CD4-positive, alpha-beta T cell treated with Interleukin-17A for 4 hours (primary cell): ENCODE measurements around the gene DLGAP1.

Experiments used
- DNase-seq: peaks from one replicate; pipeline ENCODE4 v3.0.0-alpha.2; 2020; ENCODE audit warnings: mixed read lengths

Gene DLGAP1

GRCh38 chr18:3982541-3982940 lies 472.6 kb downstream of the DLGAP1 start:
- no peak for DNase-seq

DNA sequence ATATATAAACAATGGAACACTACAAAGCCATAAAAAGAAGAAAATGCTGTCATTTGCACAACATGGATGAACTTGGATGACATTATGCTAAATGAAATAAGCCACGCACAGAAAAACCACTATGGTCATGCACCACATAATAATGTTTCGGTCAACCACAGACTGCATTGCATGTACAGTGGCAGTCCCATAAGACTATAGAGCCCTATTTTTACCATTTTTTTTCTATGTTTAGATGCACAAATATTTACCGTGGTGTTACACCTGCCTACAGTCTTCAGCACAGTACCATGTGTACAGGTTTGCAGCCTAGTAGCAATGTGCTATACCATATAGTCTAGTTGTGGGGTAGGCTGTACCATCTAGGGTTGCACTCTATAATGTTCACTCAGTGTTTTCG lies 476.1 kb downstream of the DLGAP1 start:
- no peak for DNase-seq

GRCh38 chr18:3973191-3973850 lies 481.8 kb downstream of the DLGAP1 start:
- no peak for DNase-seq

- no peak for DNase-seq
Observed at GRCh38 chr18:3972291-3972930, 482.7 kb downstream of the DLGAP1 start.

GRCh38 chr18:3970929-3971328 lies 484.2 kb downstream of the DLGAP1 start:
- no peak for DNase-seq

GRCh38 chr18:3967359-3968180 lies 487.5 kb downstream of the DLGAP1 start:
- DNase-seq: no peak

DNA sequence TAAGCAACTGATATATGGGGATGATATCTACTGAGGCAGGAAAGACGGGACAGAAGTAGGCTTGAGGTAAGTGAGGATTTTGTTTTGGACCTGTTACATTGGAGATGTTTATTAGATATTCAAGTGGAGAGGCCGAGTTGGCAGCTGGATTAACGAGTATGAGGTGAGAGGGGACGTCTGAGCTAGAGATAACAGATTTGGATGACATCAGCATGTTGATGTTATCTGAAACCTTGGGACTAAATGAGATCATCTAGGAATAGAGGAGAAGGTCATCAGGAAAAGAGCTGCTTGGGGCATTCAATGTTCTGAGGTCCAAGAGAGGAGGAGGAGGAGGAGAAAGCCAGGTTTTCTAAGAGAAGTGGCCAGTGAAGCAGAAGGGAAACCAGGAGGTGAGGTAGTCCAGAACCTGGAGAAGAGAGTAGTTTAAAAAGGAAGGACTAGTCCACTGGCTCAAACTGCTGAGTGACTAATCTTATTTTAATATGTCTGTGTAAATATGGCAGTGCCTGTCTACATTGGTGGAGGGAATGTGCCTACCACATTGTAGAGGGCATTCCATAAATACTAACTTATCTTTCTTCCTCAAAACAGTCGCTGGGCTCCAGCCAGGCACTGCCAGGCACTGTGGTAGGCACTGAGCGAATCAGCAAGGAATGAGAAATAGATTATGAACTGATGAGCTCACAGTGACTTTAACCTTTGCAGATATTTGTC lies 488.3 kb downstream of the DLGAP1 start:
- DNase-seq: no peak

DNA sequence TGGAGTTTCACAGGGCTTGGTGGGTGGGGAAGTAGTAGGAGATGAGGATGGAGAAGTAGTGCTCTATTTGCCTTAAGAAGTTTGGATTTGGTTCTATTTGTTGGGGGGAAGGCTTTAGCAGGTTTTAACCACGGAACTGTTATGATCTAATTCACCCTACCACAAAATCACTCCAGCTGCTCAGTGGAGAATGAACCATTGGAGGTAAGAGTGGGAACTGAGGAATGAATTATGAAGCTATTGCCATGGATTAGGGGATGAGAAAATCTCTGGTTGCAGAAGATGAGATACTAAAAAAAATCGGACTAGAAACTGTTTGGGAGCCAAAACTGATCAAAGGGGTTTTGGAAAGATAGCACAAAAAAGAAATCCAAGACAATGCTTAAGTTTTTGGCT lies 488.9 kb downstream of the DLGAP1 start:
- DNase-seq: no peak

DNA sequence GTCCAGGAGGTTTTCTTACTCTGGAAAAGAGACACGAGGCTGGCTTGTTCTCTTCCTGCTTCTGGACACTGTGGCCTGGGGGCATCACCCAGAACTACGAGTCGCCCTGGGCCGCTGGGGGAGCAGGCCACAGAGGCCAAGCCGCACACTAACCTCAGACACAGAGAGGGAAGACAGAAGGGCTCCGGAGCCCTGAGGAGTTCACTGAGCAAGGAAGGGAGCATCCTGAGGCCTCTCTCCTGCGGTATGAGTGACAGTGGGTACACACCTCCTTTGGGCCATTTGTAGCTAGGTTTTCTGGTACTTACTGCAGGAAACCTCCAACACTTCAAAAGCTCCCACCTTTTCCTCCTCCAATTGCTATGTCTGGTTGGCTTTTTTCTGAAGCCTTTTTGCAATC lies 494.1 kb downstream of the DLGAP1 start:
- no peak for DNase-seq

- no peak for DNase-seq
Observed at GRCh38 chr18:3960142-3960541, 495.0 kb downstream of the DLGAP1 start.

- DNase-seq: no peak
Observed at GRCh38 chr18:3952031-3952430, 503.1 kb downstream of the DLGAP1 start.

GRCh38 chr18:3950668-3951404 lies 504.3 kb downstream of the DLGAP1 start:
- DNase-seq: no peak

GRCh38 chr18:3948958-3949357 lies 506.1 kb downstream of the DLGAP1 start:
- no peak for DNase-seq

DNA sequence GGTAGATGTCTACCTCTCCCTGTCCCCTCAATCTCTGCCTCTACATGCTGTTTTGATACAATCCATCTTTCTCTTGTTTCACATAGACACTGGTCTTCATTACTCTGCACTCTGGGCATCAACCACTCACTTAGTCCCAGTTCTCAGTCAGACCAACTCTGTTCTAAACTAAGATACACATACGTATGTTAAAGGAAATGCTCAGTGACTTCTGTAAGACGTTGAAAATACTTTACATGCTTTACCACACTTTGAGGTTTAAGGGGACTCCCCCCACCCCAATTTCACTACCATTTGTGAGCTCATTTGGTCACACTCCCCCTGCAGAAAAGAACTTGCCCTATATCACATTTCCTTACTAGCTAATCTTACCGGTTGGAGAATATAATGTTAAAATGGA lies 507.7 kb downstream of the DLGAP1 start:
- DNase-seq: no peak

GRCh38 chr18:3935305-3935704 lies 519.8 kb downstream of the DLGAP1 start:
- no peak for DNase-seq

GRCh38 chr18:3932276-3932675 lies 522.8 kb downstream of the DLGAP1 start:
- no peak for DNase-seq

DNA sequence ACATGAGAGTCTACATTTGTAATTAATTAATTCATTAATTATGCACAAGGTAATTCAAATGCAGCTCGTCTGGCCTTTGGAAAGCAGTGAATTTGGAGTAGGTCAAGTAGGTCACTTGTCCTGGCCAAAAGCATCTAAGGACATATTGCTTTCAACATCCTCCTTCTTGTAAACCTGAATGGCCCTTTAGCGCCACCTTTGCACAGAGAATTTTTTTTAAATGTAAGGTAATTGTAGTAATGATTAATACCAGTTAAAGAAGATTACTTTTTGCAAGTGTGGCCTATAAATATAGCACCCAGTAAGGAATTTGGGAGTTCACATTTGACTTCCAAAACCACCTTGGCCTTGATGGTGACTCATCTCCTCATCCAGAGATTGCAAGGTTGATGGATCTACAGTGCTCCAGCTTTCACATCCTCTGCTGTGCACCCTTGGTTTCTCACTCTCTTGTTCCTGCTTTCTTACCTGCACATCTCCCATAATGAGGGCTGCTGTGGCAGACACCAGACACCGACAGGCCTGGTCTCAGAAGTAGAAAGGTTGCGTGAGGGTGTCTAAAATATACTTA lies 523.5 kb downstream of the DLGAP1 start:
- no peak for DNase-seq

DNA sequence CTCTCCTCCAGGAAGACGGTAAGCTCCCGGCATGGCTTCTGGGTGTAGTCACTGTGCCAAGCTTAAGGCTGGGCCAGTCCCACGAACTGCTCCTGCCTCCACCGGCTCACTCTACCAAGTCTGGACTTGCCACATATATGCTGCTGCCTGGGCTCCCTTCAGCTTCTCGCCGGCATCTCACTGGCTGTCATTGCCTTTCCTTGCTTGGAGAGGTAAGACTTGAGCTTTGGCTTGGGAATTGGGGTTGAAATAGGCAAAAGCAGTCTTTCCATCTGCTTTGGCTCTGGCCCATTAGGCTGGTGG lies 524.1 kb downstream of the DLGAP1 start:
- no peak for DNase-seq

- DNase-seq: no peak
Observed at GRCh38 chr18:3930126-3931012, 524.7 kb downstream of the DLGAP1 start.

DNA sequence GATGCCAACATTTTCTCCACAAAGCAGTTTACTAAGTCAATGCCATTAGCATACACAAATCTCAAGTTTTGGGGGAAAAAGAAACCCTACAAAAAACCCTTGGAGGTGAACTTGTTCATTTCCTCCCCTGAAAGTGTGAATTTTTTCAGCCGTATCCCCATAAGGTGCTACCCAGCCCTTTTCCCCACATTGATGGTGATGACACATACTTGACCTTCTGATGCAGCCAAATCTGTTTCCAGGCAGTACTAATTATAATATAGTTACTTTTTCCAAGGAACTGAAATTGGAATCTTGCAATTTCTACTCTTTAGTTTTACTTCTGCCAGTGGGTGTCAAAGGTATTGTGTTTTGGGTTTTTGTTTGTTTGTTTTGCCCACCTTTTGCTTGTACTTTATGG lies 530.7 kb downstream of the DLGAP1 start:
- no peak for DNase-seq

GRCh38 chr18:3923750-3924149 lies 531.4 kb downstream of the DLGAP1 start:
- no peak for DNase-seq
